Omental fat pad (tissue), 4 donors: ENCODE data around the gene MSMP. TPM values are rescaled to one million over a fixed set of nuclear protein-coding genes. Genes with fewer than 3 reads are reported as not detected.
A peak's percentile ranks its signal among the peaks of the same experiment; 100 is the strongest.

Experiments used
- ATAC-seq: fragments of 150-250 bp; one replicate; pipeline ENCODE4 v1.9.1; 2016; ENCODE audit warnings: mild to moderate bottlenecking, moderate library complexity; ENCODE audit not compliant: low FRiP score
- DNase-seq: peaks from one replicate; pipeline ENCODE4 v3.0.0-alpha.2; 2019; ENCODE audit warnings: low spot score
- total RNA-seq, 4 donors: library from RNA; depleted of rRNA; stranded (reverse); fragments of >200 nt; gene quantifications; one replicate each; pipeline ENCODE4 v1.1.0, GENCODE V29; 2016
- TF ChIP-seq, protein P1 (sequence below), 3 donors: fragments of 450-650 bp; IDR thresholded peaks; one replicate each; pipeline ENCODE4 v1.5.1; 2016 to 2017; ENCODE audit warnings: antibody characterized with exemption in 3 of 3, mild to moderate bottlenecking in 3 of 3, moderate library complexity in 2 of 3

The MSMP gene
- total RNA-seq, 4 donors from 2014 or later, result not detected

DNA sequence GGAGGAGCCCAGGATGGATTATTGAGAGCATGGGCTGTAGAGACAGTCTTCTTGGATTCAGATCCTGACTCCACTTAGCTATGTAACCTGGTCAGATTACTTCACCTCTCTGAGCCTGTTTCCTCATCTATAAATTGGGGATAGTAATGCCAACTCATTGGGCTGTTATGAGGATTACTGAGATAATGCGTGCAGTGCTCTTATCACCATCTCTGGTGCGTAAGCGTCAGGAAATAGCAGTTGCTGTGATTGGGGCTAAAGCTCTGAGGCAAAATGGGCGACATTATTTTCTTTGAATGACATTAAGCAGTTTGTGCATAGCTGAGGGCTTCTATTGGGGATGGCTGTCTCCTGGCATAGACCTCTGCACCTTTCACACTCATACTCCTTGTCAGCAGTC lies 995 bp upstream of the MSMP start:
- TF ChIP-seq, protein P1, sequence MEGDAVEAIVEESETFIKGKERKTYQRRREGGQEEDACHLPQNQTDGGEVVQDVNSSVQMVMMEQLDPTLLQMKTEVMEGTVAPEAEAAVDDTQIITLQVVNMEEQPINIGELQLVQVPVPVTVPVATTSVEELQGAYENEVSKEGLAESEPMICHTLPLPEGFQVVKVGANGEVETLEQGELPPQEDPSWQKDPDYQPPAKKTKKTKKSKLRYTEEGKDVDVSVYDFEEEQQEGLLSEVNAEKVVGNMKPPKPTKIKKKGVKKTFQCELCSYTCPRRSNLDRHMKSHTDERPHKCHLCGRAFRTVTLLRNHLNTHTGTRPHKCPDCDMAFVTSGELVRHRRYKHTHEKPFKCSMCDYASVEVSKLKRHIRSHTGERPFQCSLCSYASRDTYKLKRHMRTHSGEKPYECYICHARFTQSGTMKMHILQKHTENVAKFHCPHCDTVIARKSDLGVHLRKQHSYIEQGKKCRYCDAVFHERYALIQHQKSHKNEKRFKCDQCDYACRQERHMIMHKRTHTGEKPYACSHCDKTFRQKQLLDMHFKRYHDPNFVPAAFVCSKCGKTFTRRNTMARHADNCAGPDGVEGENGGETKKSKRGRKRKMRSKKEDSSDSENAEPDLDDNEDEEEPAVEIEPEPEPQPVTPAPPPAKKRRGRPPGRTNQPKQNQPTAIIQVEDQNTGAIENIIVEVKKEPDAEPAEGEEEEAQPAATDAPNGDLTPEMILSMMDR (IDR thresholded peaks at IDR 0.05), result no peak
- no peak for ATAC-seq

GRCh38 chr9:35753466-35753865 lies 610 bp downstream of the MSMP start:
- TF ChIP-seq, protein P1 (IDR thresholded peaks at IDR 0.05), result no peak
- ATAC-seq, result no peak
- no peak for DNase-seq

More for the DNA sequence above, 995 bp upstream of the MSMP start:
- DNase-seq, result no peak

- DNase-seq (no peak), ATAC-seq (no peak)
- TF ChIP-seq, protein P1 (IDR thresholded peaks at IDR 0.05), result no peak
Observed at GRCh38 chr9:35750256-35750531, 3.9 kb downstream of the MSMP start.

GRCh38 chr9:35749515-35750255 lies 4.4 kb downstream of the MSMP start:
- TF ChIP-seq, protein P1 (IDR thresholded peaks at IDR 0.05), result no peak
- ATAC-seq (peak; percentile 45), DNase-seq (no peak)

DNA sequence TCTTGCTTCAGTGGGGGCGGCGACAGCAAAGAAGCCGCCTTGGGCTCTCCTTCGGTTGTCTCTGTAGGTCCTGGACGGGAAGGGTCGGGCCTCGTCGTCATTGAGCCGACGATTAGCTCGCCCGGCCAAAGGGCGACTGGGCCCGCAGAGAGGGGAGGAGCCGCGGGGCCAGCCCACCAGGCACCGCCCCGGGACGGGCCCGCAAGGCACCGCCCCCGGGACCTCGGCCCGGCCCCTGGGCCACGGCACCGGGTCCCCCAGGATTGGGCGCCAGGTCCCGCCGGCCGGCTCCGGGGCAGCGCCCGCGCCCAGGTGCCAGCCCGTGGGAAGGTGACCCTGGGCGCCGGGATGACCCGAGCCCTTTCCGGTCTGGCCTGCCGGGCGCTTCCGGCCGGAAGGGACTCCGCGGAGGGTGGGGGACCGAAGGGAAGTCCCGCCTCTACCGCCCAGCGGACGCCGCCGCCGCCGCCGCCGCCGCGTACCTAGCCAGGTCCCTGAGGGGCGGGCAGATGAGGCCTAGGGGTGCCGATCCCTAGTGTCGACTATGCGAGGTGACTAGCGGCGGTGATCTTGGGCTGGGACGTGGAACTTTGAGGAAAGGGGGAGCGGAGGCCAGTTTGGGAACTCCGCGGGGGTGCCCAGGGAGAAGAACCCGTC lies 5.1 kb downstream of the MSMP start, which contains the start of the genes GBA2 and RGP1:
Gene GBA2 (minus strand): TSS at position 371 of the 657 bp plus-strand sequence. CDS start 524 bp downstream, outside the sequence.
Gene RGP1 (plus strand): TSS at position 430 of the 657 bp plus-strand sequence. CDS start 469 bp downstream, outside the sequence.
- TF ChIP-seq, protein P1 (IDR thresholded peaks at IDR 0.05), result no peak
- DNase-seq, result no peak
- ATAC-seq, result peak; percentile 93

DNA sequence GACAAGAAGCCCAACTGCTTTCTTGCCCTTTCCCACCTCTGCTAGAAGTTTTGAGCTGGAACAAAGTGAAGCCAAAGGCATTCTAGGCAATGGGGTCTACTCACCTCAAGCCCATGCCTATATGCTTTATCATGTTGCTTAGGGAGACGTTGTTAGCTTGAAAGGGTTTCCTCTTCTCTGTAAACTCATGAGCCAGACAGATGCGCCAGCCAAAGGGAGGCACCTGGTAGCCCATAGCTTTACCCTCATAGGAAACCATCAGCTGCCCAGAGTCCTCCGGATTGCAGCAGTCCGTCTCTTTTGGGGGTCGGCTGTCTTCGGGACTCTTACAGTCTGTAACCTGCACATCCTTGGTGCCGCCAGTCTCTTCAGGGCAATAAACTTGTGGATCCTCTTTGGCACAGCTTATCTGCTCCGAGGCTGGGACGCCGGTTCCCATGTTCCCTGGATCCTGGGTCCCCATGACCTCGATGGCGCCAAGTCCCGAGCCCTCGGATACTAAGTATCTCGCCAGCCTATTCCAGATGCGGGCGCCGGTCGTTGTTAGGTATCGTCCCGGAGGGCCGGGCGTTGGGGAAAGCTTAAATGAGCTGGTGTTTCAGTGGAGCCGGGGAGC lies 5.7 kb downstream of the MSMP start:
- DNase-seq (no peak), ATAC-seq (no peak)
- TF ChIP-seq, protein P1 (IDR thresholded peaks at IDR 0.05), result no peak
